Neuronal stem cell (in vitro differentiated cells): ENCODE data around the gene ZNF530.

ENCODE experiments used
- DNase-seq: peaks from one replicate; pipeline ENCODE4 v3.0.0-alpha.2; 2013; ENCODE audit warnings: low spot score
- H2AFZ ChIP-seq: one replicate; pipeline ENCODE4 v1.6.1; 2013; ENCODE audit warnings: mild to moderate bottlenecking, low read length, inconsistent platforms
- H2AK5ac ChIP-seq: 2 replicates; pipeline ENCODE4 v1.6.1; 2013; ENCODE audit warnings: low read depth, mild to moderate bottlenecking, inconsistent platforms, low read length, moderate library complexity, mixed read lengths
- H2BK120ac ChIP-seq: 2 replicates; pipeline ENCODE4 v1.6.1; 2013; ENCODE audit warnings: low read depth, mild to moderate bottlenecking, inconsistent platforms, low read length, moderate library complexity, mixed read lengths
- H2BK12ac ChIP-seq: one replicate; pipeline ENCODE4 v1.6.1; 2013; ENCODE audit warnings: low read length, inconsistent platforms
- H2BK15ac ChIP-seq: 2 replicates; pipeline ENCODE4 v1.6.1; 2013; ENCODE audit warnings: mild to moderate bottlenecking, low read length, inconsistent platforms, mixed read lengths
- H2BK5ac ChIP-seq: one replicate; pipeline ENCODE4 v1.6.1; 2013; ENCODE audit warnings: inconsistent platforms, mild to moderate bottlenecking, low read length, moderate library complexity
- H3K14ac ChIP-seq: one replicate; pipeline ENCODE4 v1.6.1; 2013; ENCODE audit warnings: low read length, inconsistent platforms
- H3K18ac ChIP-seq: 2 replicates; pipeline ENCODE4 v1.6.1; 2013; ENCODE audit warnings: low read length, inconsistent platforms
- H3K23ac ChIP-seq: 2 replicates; pipeline ENCODE4 v1.6.1; 2013; ENCODE audit warnings: low read depth, mild to moderate bottlenecking, mixed read lengths, low read length, inconsistent platforms; ENCODE audit not compliant: poor library complexity
- H3K27ac ChIP-seq: replicated peaks from 3 replicates; pipeline ENCODE4 v1.5.1; 2013; ENCODE audit warnings: low read length, inconsistent platforms
- H3K27me3 ChIP-seq, 3 experiments: 2 replicates each; pipeline ENCODE4 v1.6.1; 2013; ENCODE audit warnings: low read length in 3 of 3, mild to moderate bottlenecking in 2 of 3, inconsistent platforms in 1 of 3, low read depth in 1 of 3, mixed read lengths in 1 of 3, moderate library complexity in 1 of 3; ENCODE audit not compliant: control insufficient read depth in 3 of 3, insufficient read depth in 3 of 3
- H3K36me3 ChIP-seq, 2 donors: replicated peaks in 1 of 2; 2 replicates each; pipeline ENCODE4 v1.6.1; 2013; ENCODE audit warnings: low read length in 2 of 2; ENCODE audit not compliant: control insufficient read depth in 2 of 2, insufficient read depth in 2 of 2
- H3K4ac ChIP-seq: 2 replicates; pipeline ENCODE4 v1.6.1; 2013; ENCODE audit warnings: inconsistent platforms, mild to moderate bottlenecking, low read length, moderate library complexity
- H3K4me1 ChIP-seq, 2 donors: 1 replicate in 1 of 2; 2 replicates in 1 of 2; pipeline ENCODE4 v1.6.1; 2013; ENCODE audit warnings: low read length in 2 of 2, low read depth in 1 of 2; ENCODE audit not compliant: control insufficient read depth in 2 of 2, insufficient read depth in 1 of 2
- H3K4me2 ChIP-seq: one replicate; pipeline ENCODE4 v1.6.1; 2013; ENCODE audit warnings: mild to moderate bottlenecking, low read length, inconsistent platforms; ENCODE audit not compliant: insufficient read depth, poor library complexity, severe bottlenecking
- H3K4me3 ChIP-seq, 2 donors: 2 replicates each; pipeline ENCODE4 v1.5.1; 2013; ENCODE audit warnings: low read length in 2 of 2, mild to moderate bottlenecking in 2 of 2, inconsistent platforms in 1 of 2, moderate library complexity in 1 of 2
- H3K79me1 ChIP-seq: one replicate; pipeline ENCODE4 v1.6.1; 2013; ENCODE audit warnings: low read depth, mild to moderate bottlenecking, inconsistent platforms, low read length, moderate library complexity
- H3K9ac ChIP-seq: one replicate; pipeline ENCODE4 v1.6.1; 2013; ENCODE audit warnings: mild to moderate bottlenecking, low read depth, low read length, inconsistent platforms; ENCODE audit not compliant: poor library complexity
- H3K9me3 ChIP-seq, 2 donors: replicated peaks in 1 of 2; 2 replicates each; pipeline versions ENCODE3 to v1.6.1; 2013; ENCODE audit warnings: low read length in 2 of 2, mild to moderate bottlenecking in 2 of 2, inconsistent platforms in 1 of 2, low read depth in 1 of 2, mixed read lengths in 1 of 2, moderate library complexity in 1 of 2; ENCODE audit not compliant: control insufficient read depth in 2 of 2, insufficient read depth in 1 of 2
- H4K8ac ChIP-seq: one replicate; pipeline ENCODE4 v1.6.1; 2013; ENCODE audit warnings: low read depth, mild to moderate bottlenecking, inconsistent platforms, low read length, moderate library complexity
- H4K91ac ChIP-seq: one replicate; pipeline ENCODE4 v1.6.1; 2013; ENCODE audit warnings: low read length, low read depth, mild to moderate bottlenecking, inconsistent platforms; ENCODE audit not compliant: poor library complexity
- WGBS, 2 donors: extraction: QIAGEN DNeasy Blood & Tissue Kit; methylation state at CpG; one replicate each; pipeline ENCODE4 v1.1.7; 2013; ENCODE audit warnings: missing lambda C conversion rate in 2 of 2, mixed read lengths in 1 of 2; ENCODE audit not compliant: insufficient read length in 2 of 2, insufficient replicate concordance in 1 of 2; ENCODE audit errors: extremely low coverage in 2 of 2; 5-methylcytosine and 5-hydroxymethylcytosine counted together

Gene ZNF530

DNA sequence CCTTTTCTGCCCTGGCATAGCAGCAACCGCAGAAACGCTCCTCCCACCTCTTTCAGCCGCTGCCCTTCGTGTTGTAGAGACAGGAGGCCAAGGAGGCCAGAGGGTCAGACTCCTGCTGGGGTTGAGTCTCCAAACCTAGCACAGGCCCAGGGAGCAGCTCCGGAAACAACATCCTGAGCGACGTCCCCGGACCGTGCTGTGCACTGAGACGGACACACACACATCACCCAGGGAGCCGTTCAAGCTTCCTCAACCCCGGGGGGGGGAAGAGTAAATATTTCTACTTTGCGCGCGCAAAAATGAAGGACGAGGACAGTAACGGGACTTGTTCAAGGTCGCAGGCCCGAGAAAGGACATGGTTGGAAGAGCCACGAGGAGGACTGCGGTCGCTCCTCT lies 40.7 kb upstream of the ZNF530 start:
- H3K9ac ChIP-seq: peak overlapping the region; percentile 97
- peaks cover 9 to 43% of the 10 kb centered on the region in 2 donors for H3K9me3 ChIP-seq
- H2BK15ac ChIP-seq: no peak overlapping the region
- H2BK5ac ChIP-seq: peak overlapping the region; percentile 91
- H2BK120ac ChIP-seq: no peak overlapping the region
- no peak overlapping the region for H4K8ac ChIP-seq
- no peak overlapping the region for H3K23ac ChIP-seq
- H2AK5ac ChIP-seq: peak overlapping the region; percentile 71
- H3K27me3 ChIP-seq: no peaks in the 10 kb centered on the region
- H3K18ac ChIP-seq: peak overlapping the region; percentile 76
- no peak overlapping the region for H3K27ac ChIP-seq
- no peak overlapping the region for H4K91ac ChIP-seq
- H3K14ac ChIP-seq: peak overlapping the region; percentile 59
- WGBS, 2 donors: no CpG with 5 or more reads among the region's 22 CpGs
- H2AFZ ChIP-seq: peak overlapping the region; percentile 92
- no peak for DNase-seq
- H3K4me3 ChIP-seq: peak overlapping the region; percentile 95 to 99
- H3K4me1 ChIP-seq: peaks cover 8 to 10% of the 10 kb centered on the region in 2 donors
- peak overlapping the region; percentile 70 for H3K4me2 ChIP-seq
- no peak overlapping the region for H3K4ac ChIP-seq
- H3K36me3 ChIP-seq: peaks cover 14 to 34% of the 10 kb centered on the region in 2 donors
- no peak overlapping the region for H2BK12ac ChIP-seq
- peaks cover 5% of the 10 kb centered on the region for H3K79me1 ChIP-seq

DNA sequence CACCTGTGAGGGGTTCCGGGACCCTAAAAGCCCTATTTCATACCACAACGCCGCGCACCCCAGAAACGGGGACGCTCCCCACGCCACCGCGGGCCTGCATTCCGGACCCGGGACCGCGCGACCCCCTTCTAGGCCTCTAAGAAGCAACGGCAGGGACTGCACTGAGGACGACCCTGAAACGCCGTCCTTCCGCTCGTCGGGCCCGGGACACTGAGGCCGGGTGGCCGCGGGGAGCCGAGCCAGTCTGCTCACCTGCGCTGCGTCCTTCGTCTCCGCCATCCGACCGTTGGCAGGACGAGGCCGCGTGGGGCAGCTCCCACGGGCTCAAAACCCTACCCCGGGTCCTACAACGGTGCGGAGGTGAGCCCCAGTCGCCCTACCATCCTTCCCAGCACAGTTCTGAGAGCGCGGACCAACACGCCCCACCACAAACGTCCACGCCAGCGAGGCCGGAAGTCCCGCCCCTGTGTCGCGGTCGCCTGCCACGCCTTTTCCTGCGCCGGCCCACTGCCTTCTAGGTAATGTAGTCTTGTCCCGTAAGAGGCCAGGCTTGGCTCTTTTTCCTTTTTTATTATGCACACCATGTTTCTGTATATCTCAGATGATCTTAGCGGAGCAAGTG lies 40.2 kb upstream of the ZNF530 start, which contains the start of gene ZNF550:
Gene ZNF550 (minus strand): TSS at position 460 of the 622 bp plus-strand sequence. CDS start 181 bp downstream, at position 279.
- Histone ChIP-seq H3K4me2 (peak within 1 kb of the TSS; percentile 70), H2BK120ac (no peak within 1 kb of the TSS), H3K9me3 (peaks cover 8 to 42% of the 10 kb centered on the region in 2 donors), H3K27ac (no peak within 1 kb of the TSS), H3K4ac (no peak within 1 kb of the TSS), H4K91ac (no peak within 1 kb of the TSS), H2AFZ (peak within 1 kb of the TSS; percentile 92), H2BK5ac (peak within 1 kb of the TSS; percentile 91), H2AK5ac (peak within 1 kb of the TSS; percentile 71), H3K23ac (peak within 1 kb of the TSS; percentile 78), H3K4me1 (peaks cover 8 to 10% of the 10 kb centered on the region in 2 donors), H4K8ac (no peak within 1 kb of the TSS), H3K27me3 (no peaks in the 10 kb centered on the region), H3K18ac (peak within 1 kb of the TSS; percentile 76), H3K9ac (peak within 1 kb of the TSS; percentile 97), H2BK15ac (no peak within 1 kb of the TSS), H2BK12ac (no peak within 1 kb of the TSS), H3K36me3 (peaks cover 9 to 29% of the 10 kb centered on the region in 2 donors), H3K79me1 (peaks cover 5% of the 10 kb centered on the region), H3K4me3 (peak within 1 kb of the TSS; percentile 95 to 99), H3K14ac (peak within 1 kb of the TSS; percentile 59)
- WGBS, 2 donors: no CpG with 5 or more reads among the region's 56 CpGs
- DNase-seq: peak; percentile 64

DNA sequence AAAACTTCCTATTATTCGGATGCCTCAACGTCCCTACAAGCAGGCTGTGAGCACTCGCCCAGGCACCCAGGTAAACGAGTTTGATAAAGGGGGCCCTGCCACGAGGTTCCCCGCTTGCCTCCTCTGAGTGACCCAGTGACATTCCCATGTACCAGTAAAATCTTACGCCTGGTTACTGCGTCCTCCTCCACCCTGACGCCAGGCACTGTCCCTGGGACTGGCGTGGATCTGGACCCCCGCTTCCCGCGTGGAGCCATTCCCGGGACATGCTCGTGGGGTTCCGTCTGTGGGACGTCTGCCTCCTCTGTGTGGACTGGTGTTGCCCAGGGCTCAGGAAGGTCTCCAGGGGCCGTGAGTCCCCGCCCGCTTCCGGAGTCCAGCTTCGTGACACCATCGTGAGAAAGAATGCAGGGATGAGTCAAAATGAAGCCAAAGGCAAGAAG lies 39.6 kb upstream of the ZNF530 start:
- no peaks in the 10 kb centered on the region for H3K27me3 ChIP-seq
- no peak for DNase-seq
- H3K4me2 ChIP-seq: no peak overlapping the region
- H2AK5ac ChIP-seq: no peak overlapping the region
- H3K4ac ChIP-seq: no peak overlapping the region
- no peak overlapping the region for H4K8ac ChIP-seq
- peak overlapping the region; percentile 92 for H2AFZ ChIP-seq
- no peak overlapping the region for H3K27ac ChIP-seq
- no peak overlapping the region for H4K91ac ChIP-seq
- H2BK120ac ChIP-seq: no peak overlapping the region
- H3K4me1 ChIP-seq: peaks cover 8 to 10% of the 10 kb centered on the region in 2 donors
- no peak overlapping the region for H2BK5ac ChIP-seq
- H3K14ac ChIP-seq: no peak overlapping the region
- H2BK15ac ChIP-seq: no peak overlapping the region
- peak overlapping the region; percentile 53 to 95 for H3K4me3 ChIP-seq
- no peak overlapping the region for H2BK12ac ChIP-seq
- peaks cover 5% of the 10 kb centered on the region for H3K79me1 ChIP-seq
- H3K9ac ChIP-seq: no peak overlapping the region
- no CpG with 5 or more reads among the region's 23 CpGs for WGBS, 2 donors
- peaks cover 6 to 24% of the 10 kb centered on the region in 2 donors for H3K36me3 ChIP-seq
- no peak overlapping the region for H3K18ac ChIP-seq
- H3K9me3 ChIP-seq: peaks cover 9 to 42% of the 10 kb centered on the region in 2 donors
- H3K23ac ChIP-seq: no peak overlapping the region

DNA sequence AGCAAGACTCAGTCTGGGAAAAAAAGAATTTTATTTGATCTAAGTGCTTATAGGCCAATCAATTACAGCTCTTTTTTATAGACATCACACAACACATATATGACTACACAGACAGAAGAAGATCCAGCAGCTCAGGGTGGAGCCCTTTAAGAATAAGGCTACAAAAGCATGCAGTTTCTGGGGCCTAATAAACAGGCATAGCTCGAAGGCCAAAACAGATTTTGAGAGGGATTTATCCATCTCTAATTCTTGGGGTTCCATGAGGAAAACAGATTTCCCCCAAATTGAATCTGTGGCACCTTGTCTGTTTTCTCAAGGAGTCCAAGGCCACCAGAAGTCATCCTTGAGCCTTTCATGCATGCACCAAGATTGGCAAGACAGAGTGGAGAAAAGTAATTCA lies 36.1 kb upstream of the ZNF530 start:
- no peak overlapping the region for H3K18ac ChIP-seq
- DNase-seq: no peak
- H4K8ac ChIP-seq: no peak overlapping the region
- no peaks in the 10 kb centered on the region for H3K27me3 ChIP-seq
- no peak overlapping the region for H2AK5ac ChIP-seq
- H4K91ac ChIP-seq: no peak overlapping the region
- no peak overlapping the region for H2BK12ac ChIP-seq
- no peak overlapping the region for H3K9ac ChIP-seq
- H3K4me1 ChIP-seq: peaks cover 2 to 4% of the 10 kb centered on the region in 2 donors
- no peak overlapping the region for H3K27ac ChIP-seq
- H2BK120ac ChIP-seq: no peak overlapping the region
- peaks cover 29 to 53% of the 10 kb centered on the region in 2 donors for H3K9me3 ChIP-seq
- no peak overlapping the region for H2AFZ ChIP-seq
- H2BK5ac ChIP-seq: no peak overlapping the region
- no peak overlapping the region for H3K4me3 ChIP-seq
- H2BK15ac ChIP-seq: no peak overlapping the region
- no peak overlapping the region for H3K14ac ChIP-seq
- no peak overlapping the region for H3K23ac ChIP-seq
- H3K79me1 ChIP-seq: peaks cover 3% of the 10 kb centered on the region
- H3K4ac ChIP-seq: no peak overlapping the region
- H3K36me3 ChIP-seq: no peaks in the 10 kb centered on the region
- no peak overlapping the region for H3K4me2 ChIP-seq
- WGBS, 2 donors: no CpG with 5 or more reads among the region's 1 CpG
